ENCODE measurements around the gene SPEN.

Gene SPEN

DNA sequence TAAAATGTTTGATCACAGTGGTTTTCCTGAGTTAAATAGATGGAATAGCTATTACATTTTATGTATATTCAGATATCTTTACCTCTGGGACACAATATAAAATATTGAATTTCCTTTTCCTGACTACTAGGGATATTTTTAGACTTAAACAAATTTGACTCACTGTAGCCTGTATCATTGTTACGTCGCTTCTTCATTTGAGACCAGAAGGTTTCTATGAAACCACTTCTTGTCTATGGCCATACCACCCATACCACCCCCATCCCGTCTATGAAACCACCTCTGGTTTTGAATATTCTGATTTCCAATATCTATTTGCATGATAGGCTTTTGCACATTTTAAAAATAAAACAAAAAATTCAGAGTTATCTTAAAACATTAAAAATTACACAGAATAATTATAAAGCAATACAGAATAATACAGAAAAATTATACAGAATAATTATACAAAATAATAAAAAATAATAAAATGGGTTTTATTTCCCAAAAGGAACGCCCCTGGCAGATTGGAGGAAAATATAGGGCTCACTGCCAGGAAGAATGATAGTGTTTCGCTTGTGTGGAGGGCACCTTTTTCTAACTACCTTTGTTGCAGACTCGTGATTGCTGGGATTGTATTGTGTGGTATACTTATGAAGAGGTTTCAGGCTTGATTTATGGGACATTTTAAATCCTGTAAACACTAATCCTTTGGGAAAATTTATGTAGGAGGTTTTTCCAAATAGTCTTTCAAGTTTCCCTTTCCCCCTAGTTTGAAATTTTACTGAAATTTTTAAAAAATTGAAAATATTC lies 4.7 kb downstream of the SPEN start:
- TF ChIP-seq CTCF (IDR thresholded peaks at IDR 0.05; ENCODE audit: low read length, missing control alignments) = no peak
- H3K4me3 ChIP-seq (replicated peaks; ENCODE audit: low read depth, low read length) = no peak overlapping the region
- DNase-seq (ENCODE audit: low read depth) = no peak

GRCh38 chr1:15852828-15853302 lies 5.4 kb downstream of the SPEN start:
- DNase-seq (ENCODE audit: low read depth) = no peak
- TF ChIP-seq CTCF (IDR thresholded peaks at IDR 0.05; ENCODE audit: low read length, missing control alignments) = no peak

GRCh38 chr1:15856888-15857287 lies 9.4 kb downstream of the SPEN start:
- TF ChIP-seq CTCF (IDR thresholded peaks at IDR 0.05; ENCODE audit: low read length, missing control alignments) = no peak
- H3K4me3 ChIP-seq (replicated peaks; ENCODE audit: low read depth, low read length) = no peak overlapping the region
- DNase-seq (ENCODE audit: low read depth) = no peak

More at GRCh38 chr1:15852828-15853302, 5.4 kb downstream of the SPEN start:
- H3K4me3 ChIP-seq (replicated peaks; ENCODE audit: low read depth, low read length) = no peak overlapping the region

DNA sequence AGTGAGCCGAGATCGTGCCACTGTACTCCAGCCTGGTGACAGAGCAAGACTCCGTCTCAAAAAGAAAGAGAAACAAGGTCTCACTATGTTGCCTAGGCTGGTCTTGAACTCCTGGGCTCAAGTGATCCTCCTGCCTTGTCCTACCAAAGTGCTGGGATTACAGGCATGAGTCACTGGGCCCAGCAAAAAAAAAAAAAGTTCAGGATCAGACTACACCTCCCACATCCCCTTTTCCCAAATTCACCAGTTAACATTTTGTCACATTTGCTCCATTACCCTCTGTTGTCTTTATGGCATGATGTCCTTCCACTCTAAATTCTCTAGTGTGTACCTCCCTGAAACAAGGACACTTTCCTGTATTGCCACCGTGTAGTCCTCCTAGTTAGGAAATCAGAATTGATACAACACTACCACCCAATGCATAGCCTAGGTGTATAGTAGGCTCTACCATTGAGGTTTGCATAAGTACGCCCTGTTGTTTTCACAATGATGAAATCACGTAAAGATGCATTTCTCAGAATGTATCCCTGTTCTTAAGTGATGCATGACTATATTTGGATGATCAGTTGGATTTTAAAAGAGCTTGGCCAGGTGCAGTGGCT lies 10.7 kb downstream of the SPEN start:
- TF ChIP-seq CTCF (IDR thresholded peaks at IDR 0.05; ENCODE audit: low read length, missing control alignments) = no peak
- DNase-seq (ENCODE audit: low read depth) = no peak
- no peak overlapping the region for H3K4me3 ChIP-seq (replicated peaks; ENCODE audit: low read depth, low read length)

- DNase-seq (ENCODE audit: low read depth) = no peak
Observed at GRCh38 chr1:15858672-15859372, 11.3 kb downstream of the SPEN start.

More at GRCh38 chr1:15858672-15859372, 11.3 kb downstream of the SPEN start:
- H3K4me3 ChIP-seq (replicated peaks; ENCODE audit: low read depth, low read length) = no peak overlapping the region
- TF ChIP-seq CTCF (IDR thresholded peaks at IDR 0.05; ENCODE audit: low read length, missing control alignments) = no peak
